Heart left ventricle (tissue), 13 donors: Measurements from ENCODE around the gene SLC22A23.

Experiments used
- POLR2A ChIP-seq, 2 donors: fragments of 450-650 bp; IDR thresholded peaks; one replicate each; pipeline ENCODE4 v1.6.1; 2017; ENCODE audit warnings: antibody characterized with exemption in 2 of 2, mild to moderate bottlenecking in 2 of 2, moderate library complexity in 2 of 2
- TF ChIP-seq, protein P1 (sequence below), 12 donors: fragments of 200-600 bp; sonication (generic) in 4 of 12; IDR thresholded peaks; one replicate each; pipeline versions ENCODE4 v1.5.0 to v1.8.0; 2018 to 2022; ENCODE audit warnings: antibody characterized with exemption in 12 of 12, mild to moderate bottlenecking in 5 of 12
- donor health status: ischemic (EF 13 %, LVEDD 7.1; RV severe dilation, severe dysfunction).
- donor health status: DM: no; HTN: yes; CAD: no.
- donor health status: DM: no; HTN: no; CAD: no.
- donor health status: ischemic (EF 25% LVEDD 6.9; RV normal size, moderate dysfunction).
- donor health status: ischemic (EF 25% LVEDD 5.7; RV mildly dilated, moderate dysfunction).
- donor health status: ischemic (EF 35%, LVEDD 5.7; RV mildly dilated, moderate dysfunction).
- donor health status: nonischemic (EF 11% LVEDD 7.7; RV severe dilation, severe dysfunction).
- donor health status: DM: yes; HTN: yes; CAD: no.
- donor health status: PGD.
- donor health status: ischemic (EF 29% LVEDD 5.4; RV normal size, mild dysfunction).
- donor health status: nonischemic (EF 23%, LVEDD 6.1; RV moderate dilation, normal function).

GRCh38 chr6:3340358-3340802 lies 116.5 kb downstream of the SLC22A23 start:
- TF ChIP-seq, protein P1, sequence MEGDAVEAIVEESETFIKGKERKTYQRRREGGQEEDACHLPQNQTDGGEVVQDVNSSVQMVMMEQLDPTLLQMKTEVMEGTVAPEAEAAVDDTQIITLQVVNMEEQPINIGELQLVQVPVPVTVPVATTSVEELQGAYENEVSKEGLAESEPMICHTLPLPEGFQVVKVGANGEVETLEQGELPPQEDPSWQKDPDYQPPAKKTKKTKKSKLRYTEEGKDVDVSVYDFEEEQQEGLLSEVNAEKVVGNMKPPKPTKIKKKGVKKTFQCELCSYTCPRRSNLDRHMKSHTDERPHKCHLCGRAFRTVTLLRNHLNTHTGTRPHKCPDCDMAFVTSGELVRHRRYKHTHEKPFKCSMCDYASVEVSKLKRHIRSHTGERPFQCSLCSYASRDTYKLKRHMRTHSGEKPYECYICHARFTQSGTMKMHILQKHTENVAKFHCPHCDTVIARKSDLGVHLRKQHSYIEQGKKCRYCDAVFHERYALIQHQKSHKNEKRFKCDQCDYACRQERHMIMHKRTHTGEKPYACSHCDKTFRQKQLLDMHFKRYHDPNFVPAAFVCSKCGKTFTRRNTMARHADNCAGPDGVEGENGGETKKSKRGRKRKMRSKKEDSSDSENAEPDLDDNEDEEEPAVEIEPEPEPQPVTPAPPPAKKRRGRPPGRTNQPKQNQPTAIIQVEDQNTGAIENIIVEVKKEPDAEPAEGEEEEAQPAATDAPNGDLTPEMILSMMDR (IDR thresholded peaks at IDR 0.05): no peak
- TF ChIP-seq POLR2A (IDR thresholded peaks at IDR 0.05): no peak
